HG03457 (cell line): Measurements from ENCODE around the gene CREG1.
A peak's percentile ranks its signal among the peaks of the same experiment; 100 is the strongest.

Experiments used
- ATAC-seq: cut with Tn5 transposase; IDR thresholded peaks from one replicate; pipeline ENCODE4 v1.9.1; 2021; ENCODE audit warnings: moderate number of reproducible peaks; ENCODE audit not compliant: unreplicated experiment

The CREG1 gene

DNA sequence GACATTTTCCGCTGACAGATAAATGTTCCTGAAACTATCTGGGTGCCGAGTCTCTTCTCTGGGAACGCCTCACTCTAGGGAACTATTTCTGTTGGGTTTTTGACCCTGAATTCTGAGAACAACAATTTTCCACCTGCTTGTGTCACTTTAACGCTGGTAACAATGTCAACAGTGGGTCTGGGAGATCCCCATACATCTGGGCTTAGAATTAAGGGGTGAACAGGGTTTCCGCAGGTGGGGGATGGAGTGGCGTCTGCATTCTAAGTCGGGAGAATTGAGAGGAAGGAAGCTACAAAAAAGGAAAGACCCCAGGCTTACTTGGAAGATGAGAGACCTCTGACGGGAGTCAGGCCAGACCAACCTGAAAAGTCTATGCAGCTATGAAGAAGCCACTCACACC is 44.0 kb downstream of the CREG1 start:
- ATAC-seq: no peak

DNA sequence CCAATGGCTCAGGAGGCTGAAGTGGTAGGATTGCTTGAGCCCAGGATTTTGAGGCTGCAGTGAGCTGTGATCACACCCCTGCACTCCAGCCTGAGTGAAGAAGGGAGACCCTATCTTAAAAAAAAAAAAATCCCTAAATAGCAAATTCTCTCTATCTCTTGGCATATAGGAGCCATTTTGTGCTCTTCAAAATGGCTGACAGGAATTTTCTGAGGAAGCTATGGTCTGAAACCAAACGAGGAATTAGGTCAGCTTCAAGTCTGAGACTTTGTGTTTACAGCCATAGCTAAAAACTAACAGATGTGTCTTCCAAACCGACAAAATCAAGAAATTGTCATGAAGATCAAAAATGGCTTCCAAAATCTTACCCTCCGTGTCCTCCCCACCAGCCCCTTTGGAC is 45.8 kb downstream of the CREG1 start:
- ATAC-seq: no peak

DNA sequence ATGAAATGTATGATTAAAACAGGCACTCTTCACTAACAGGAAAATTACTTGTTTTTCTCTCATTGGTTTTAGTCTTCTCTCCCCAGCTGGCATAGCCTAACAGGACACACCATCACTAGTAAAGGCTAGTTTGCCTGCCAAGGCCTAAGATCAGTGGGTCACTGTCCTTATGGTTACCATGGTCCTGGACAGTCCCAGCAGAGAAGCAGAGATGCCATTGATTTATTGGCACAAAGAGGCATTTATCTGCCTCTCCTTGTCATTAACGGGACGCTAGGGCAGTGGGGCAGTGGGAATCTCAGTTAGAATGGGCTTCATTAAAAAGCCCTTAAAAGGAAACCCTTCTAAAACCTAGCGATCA is 49.1 kb downstream of the CREG1 start:
- ATAC-seq: no peak

DNA sequence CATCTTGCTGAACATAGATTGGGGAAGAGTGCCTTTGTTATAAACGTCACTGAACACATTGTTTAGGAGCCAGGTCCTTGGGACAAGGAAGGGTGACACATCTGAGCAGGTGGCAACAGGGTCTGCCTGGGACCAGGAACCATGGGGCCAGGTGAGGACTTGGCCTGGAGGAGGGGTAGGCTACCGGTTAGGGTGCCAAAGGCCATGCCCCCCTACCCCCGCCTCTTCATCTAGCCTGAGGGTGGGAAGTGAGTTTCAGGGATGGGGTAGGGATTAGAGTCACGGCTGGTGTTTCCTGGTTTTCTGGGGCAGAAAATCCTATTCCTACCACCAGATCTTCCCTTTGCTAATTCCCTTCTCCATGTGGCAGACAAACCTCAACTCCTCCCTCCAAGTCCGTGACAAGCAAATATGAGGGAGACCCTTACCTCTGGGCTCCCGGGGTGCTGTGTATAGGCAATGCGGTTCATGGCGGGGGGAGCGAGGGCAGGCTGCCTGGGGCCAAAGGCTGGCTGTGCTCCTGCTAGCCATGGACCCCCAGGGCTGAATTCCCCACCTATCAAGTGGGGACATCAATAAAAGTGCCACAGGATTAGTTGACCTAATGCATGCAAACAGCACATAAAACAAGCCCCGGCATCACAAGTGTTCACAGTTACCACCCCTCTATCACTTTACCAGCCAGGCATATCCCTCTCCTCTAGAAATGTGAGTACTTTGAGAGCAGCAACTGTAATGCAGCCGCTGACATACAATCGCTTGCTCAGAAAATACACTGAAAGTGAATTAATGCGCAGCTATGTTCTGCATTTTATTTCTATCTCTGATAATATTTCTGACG is 49.7 kb downstream of the CREG1 start:
- no peak for ATAC-seq

DNA sequence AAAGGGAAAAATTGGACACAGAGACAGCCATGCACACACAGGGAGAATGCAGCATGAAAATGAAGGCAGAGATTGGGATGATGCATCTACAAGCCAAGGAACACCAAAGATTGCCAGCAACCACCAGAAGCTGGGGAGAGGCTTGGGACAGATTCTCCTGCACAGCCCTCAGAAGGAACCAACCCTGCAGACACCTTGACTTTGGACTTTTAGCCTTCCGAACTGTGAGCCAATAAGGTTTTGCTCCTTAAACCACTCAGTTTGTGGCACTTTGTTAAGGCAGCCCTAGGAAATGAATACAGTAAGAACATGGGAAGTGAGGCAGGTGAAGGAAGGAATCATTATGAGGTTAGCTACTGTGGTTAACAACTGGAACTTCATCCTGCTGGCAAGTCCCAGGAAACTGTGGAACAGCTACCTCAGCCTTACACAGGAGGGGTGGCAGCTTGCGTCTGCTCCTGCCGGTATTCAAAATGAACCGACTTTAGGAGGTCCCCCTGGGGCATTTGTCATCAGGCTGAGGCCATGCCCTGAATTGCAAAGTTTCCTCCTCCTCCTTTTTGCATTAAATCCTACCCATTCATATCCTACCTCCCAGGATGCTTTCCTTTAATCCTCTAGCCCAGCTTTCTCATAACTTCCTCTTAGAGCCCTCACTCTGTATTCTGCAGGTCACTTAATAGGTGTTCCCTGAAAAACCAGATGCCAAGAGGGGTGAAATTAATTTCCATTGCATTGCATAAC is 50.7 kb downstream of the CREG1 start:
- no peak for ATAC-seq

DNA sequence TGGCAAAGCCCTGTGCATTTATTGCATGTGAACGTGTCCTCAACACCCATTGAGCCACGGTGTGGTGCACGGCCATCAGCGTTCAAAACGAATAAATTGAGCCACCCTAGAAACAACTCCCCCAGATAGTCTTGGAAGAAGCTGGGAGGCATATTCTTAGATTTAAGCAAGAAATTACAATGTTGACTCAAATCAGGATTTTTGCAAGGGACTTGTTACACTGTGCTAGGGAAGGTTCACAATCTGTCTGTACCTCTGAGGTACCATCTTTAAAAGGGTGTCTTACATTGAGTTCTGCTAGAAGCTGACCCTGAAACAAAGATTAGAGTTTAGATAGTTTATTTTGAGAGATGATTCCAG is 51.4 kb downstream of the CREG1 start:
- ATAC-seq: no peak

DNA sequence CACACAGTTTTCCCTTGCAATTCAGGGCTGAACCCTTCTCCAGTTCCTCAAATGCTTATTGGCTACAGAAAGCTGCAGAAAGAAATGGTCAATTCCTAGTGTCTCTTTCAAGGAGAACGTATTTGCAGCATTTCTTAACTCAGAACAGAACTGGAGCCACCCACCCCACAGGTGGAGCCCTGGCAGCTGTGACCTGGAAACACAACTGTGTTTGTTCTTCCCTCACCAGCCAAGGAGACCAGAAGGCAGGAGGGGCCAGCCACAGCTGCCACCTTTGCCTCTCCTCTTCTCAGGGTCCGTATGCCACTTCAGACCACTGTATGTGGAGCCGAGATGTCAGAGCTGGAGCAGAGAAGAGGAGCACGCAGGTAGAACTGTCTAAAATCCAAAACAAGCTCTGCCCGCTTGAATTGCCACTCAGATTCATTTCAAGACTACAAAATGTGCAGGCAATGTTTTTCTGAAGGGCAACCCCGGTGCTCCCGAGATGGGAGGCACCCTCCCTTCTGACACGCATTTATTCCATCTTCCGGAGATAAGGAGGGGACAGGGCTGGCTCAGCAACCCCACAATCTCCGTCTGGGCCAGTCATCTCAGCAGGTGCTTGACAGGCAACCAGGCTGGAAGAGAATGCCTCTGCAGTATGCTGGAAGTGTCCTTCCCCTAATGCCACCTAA is 51.9 kb downstream of the CREG1 start:
- ATAC-seq: no peak

DNA sequence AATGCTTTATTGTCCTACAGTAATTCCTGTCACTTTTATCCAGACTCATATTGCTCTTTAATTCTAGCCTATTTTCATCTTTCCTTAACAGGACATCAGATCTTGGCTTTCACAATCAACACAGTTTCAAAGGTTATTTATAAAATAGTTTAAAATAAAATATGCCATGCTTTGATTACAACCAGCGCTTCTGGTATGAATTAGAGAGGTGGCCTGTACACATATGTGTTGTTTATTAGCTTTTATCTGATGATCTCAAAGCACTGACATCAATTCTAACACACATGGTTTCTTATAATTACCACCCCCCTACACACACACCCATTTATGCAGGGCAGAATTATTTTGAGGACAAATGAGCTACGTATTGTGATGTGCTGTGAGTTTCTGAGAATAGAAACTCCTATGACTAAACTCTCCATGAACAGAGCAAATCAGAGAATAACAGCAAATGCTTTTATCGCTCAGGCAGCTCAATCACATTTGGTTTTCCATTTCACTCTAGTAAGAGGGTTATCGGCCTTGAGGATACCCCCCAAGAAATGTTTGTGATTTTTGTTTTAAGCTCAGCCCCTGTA is 53.2 kb downstream of the CREG1 start:
- no peak for ATAC-seq

DNA sequence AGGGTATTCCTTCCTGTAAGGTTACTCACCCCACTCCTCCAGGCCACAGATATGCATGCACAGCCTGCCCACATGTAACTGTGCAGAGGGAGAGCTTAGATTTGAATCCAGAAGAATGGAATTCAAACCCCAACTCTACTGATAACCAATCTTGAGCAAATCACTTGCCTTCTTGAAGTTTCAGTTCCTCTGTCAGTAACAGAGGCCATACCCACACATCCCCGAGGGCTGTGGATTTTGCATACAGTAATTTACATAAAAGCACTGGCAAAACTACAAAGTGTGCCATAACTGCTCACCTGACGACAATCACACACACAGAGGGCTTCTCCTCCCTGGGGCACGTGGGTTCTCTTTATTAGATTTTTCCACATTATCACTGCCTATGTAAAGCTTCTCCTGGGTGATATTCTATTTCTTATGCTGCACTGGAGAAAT is 53.9 kb downstream of the CREG1 start:
- peak; percentile 93 for ATAC-seq

DNA sequence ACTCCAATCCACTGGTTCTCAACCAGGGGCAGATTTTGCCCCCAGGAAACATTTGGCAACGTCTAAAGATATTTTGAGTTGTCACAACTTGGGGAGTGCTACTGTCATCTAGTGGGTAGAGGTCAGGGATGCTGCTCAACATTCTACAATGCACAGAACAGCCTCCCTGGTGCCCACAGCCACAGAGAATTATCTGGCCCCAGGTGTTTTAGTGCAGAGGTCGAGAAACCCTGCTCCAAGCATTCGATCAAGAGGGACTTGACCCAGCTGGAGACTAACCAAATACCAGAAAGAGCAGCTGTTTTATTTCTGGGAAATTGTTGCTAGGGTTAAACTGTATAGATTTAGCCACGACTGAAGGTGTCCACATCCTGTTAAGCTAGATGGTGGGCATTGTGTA is 54.5 kb downstream of the CREG1 start:
- ATAC-seq: no peak

DNA sequence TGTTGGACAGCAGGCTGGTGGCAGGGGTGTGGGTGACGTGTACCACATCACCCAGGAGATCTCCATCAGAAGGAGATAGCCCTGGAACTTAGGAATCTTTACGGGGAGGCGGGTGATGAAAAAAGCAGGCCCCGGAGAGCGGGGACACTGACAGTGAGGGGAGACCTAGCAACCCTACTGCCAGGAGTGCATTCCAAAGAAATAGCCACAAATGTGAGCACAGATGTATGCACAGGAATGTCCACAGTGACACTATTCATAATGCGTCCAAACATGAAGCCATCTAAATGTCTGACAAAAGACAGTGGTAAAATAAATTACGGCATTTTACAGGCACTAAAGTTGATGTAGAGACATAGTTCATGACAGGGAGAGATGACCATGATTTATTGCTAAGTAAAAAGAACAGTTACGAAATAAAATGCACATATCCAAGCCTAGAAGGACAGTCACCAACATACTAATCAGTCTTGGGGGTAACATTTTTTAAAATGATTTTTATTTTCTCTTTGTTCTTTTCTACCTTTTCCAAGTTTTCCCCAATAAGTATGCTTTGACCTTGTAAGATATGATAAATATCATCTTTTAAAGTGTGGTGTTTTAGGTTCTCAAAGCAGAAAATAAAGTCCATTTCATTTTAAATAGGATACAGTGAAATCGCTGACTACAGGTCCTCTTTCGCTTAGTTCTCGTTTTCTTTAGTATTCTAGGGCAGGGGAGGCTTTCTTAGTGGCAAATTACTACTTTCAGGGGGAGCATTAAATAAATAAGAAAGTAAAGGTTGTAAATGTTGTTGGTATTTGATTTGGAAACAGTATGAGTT is 56.6 kb downstream of the CREG1 start:
- ATAC-seq: no peak

DNA sequence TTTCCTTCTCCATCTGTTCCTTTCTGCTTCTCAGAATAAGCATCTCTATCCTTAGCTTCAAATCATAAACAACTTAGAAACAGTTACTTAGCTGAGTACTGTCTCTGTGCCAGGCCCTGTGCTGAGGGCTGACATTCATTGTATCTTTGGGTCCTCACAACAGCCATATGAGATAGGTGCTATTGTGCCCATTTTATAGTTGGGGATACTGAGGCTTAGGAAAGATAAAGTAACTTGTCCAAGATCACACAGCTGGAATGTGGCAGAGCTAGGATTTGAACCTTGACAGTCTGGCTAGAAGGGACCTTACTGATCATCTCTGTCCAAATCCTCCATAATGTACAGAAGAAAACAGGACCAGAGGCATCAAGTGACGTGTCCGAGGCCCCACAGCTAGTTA is 60.2 kb downstream of the CREG1 start:
- no peak for ATAC-seq

DNA sequence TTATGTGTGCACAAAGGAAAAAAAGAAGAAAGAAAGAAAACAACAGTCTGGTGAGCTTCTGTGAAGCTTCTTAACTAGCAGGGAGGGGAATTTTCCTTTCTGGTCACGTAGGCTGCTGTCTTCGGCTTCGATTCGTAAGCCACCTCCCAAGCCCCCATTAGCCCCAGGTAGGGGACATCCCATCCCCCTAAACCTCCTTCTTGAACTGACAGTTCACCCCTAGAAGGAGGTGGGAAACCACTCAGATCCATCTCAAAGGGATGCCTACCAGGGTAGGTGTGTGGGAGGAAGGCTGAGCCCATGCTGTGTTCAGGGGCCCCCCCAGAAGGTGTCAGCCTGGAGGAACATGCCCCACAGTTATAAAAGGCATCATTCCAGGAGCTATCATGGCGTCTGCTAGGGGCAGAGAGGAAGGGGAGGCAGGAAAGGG is 61.1 kb downstream of the CREG1 start:
- no peak for ATAC-seq

DNA sequence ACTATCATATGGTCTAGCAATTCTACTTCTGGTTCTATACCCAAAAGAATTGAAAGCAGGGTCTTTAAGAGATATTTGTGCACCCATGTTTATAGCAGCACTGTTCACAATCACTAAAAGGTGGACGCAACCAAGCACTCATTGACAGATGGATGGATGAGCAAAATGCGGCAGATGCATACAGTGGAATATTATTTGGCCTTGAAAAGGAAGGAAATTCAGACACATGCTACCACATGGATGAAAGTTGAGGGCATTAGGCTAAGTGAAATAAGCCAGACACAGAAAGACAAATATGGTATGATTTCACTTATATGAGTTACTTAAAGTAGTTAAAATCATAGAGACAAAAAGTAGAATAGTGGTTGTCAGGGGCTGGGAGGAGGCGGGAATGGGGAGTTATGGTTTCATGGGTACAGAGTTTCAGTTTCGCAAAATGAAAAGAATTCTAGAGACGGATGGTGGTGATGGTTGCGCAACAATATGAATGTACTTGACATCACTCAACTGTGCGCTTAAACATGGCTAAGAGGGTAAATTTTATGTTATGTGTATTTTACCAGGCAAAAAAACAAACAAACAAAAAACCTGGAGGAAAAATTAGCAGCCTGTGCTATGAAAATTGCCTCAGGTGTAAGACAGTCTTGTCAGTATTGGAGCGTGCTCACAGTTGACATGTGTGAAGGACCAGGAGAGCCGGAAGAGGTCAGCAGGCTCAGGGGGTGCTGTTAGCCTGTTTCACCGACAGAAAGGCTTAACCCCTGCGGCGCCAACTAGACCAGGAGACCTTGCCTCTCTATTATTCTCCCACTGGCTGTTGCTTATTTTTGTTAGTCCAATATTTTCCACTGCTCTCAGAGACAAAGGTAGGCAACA is 61.7 kb downstream of the CREG1 start:
- ATAC-seq: no peak
